Measurements from ENCODE around the gene RCAN1.

RCAN1 gene

DNA sequence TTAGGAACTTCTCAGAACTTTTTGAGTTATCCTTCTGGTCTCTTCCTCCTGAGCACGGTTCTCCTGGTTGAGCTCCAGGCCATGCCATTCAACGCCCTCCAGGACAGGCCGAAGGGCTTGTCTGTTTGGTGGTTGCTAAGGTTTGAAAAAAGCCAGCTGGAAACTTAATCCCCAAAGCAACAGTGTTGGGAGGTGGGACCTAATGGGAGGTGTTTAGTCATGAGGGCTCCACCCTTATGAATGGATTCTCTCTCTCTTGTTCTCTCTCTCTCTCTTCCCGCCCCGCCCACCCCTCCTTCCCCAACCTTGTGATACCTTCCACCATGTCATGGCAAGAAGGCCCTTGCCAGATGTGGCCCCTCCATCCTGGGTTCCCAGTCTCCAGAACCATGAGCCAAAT, 103.7 kb downstream of the RCAN1 start:
- no peak overlapping the region for H4K12ac ChIP-seq (ENCODE audit: low read depth, low read length)
- no peak overlapping the region for H3K18ac ChIP-seq (ENCODE audit: low read length)
- no peak overlapping the region for H2BK12ac ChIP-seq (ENCODE audit: low read length)
- no peak overlapping the region for H3K4ac ChIP-seq (ENCODE audit: low read depth, low read length)
- H3K23ac ChIP-seq (ENCODE audit: low read length): no peak overlapping the region
- no peaks in the 10 kb centered on the region for H3K4me1 ChIP-seq (ENCODE audit: control insufficient read depth in 1 of 2, insufficient read depth in 2 of 2, low read length in 2 of 2)
- no peak overlapping the region for H3K9ac ChIP-seq (ENCODE audit: low read length)
- no peak overlapping the region for H4K91ac ChIP-seq (ENCODE audit: low read depth, low read length)
- no peak for DNase-seq
- H3K36me3 ChIP-seq (ENCODE audit: control insufficient read depth in 1 of 2, insufficient read depth in 2 of 2, low read length in 2 of 2): no peaks in the 10 kb centered on the region
- H2AK5ac ChIP-seq (ENCODE audit: low read length): no peak overlapping the region
- peaks cover 2% of the 10 kb centered on the region for H3K79me1 ChIP-seq (ENCODE audit: low read length)
- H3K27ac ChIP-seq (ENCODE audit: low read depth, low read length): no peak overlapping the region
- no peak overlapping the region for H4K8ac ChIP-seq (ENCODE audit: low read depth, low read length)
- H2AFZ ChIP-seq (ENCODE audit: insufficient read depth, low read length, poor library complexity): no peak overlapping the region
- no peaks in the 10 kb centered on the region for H3K9me3 ChIP-seq (ENCODE audit: insufficient read depth, low read depth, low read length)
- H3K4me3 ChIP-seq (ENCODE audit: low read depth, low read length): no peak overlapping the region
- H3K4me2 ChIP-seq (ENCODE audit: low read length): no peak overlapping the region
- WGBS (ENCODE audit: extremely low coverage, insufficient coverage, insufficient read length): no CpG with 5 or more reads among the region's 5 CpGs
- H3K79me2 ChIP-seq (ENCODE audit: control insufficient read depth, insufficient read depth, low read length, poor library complexity): no peaks in the 10 kb centered on the region
- H3K14ac ChIP-seq (ENCODE audit: low read length): no peak overlapping the region
- H3K27me3 ChIP-seq (ENCODE audit: insufficient read depth, low read length): no peaks in the 10 kb centered on the region
- H2BK5ac ChIP-seq (ENCODE audit: low read depth, low read length, poor library complexity): no peak overlapping the region
- H2BK120ac ChIP-seq (ENCODE audit: insufficient read depth, low read length, poor library complexity): no peak overlapping the region

DNA sequence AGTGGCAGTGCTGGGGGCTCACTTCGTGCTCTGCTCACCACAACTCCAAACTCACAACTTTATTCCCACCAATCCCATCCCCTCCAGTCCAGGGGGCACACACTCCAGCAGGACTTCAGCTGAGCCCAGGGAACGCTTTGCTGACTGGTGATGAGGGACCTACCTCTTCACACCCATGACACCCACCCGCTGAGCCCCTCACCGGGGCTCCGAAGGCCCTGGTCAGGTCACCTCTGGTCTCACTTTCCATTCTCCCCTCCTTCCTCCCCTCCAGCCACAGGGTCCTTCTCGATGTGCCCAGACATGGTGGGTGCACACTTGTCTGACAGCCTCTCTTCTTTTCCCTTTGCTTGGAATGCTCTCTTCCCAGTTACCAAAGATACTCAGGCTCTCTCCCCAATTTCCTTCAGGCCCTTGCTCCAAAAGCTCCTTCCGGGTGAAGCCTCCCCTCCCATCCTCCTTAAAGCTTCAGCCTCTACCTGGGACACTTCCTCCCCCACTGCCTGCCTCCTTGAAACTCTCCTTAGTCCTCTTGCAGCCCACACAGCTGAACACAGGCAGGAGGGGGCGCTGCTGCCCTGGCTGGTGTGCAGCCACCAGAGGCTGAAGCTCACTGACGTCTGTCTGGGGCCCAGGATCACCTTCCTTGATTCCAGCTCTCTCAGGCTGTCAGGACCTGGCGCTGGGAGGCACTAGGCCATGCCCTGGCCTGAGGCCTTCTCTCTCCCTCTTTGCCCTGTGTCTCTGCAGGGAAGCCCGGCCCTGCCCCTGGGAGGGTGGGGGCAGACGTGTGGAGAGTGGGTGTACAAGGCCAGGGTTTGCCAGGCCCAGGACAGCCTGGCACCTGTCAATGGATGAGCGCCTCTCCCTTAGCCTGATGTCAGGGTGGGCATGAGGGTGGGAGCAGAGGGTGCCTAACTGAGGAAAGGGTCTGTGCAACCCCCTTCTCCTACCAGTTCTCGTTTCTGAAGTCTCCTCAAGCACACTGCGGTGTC, 104.5 kb downstream of the RCAN1 start:
- no peaks in the 10 kb centered on the region for H3K79me2 ChIP-seq (ENCODE audit: control insufficient read depth, insufficient read depth, low read length, poor library complexity)
- no peak overlapping the region for H2AK5ac ChIP-seq (ENCODE audit: low read length)
- no peaks in the 10 kb centered on the region for H3K36me3 ChIP-seq (ENCODE audit: control insufficient read depth in 1 of 2, insufficient read depth in 2 of 2, low read length in 2 of 2)
- H4K12ac ChIP-seq (ENCODE audit: low read depth, low read length): no peak overlapping the region
- no peak overlapping the region for H3K9ac ChIP-seq (ENCODE audit: low read length)
- no peak overlapping the region for H2BK5ac ChIP-seq (ENCODE audit: low read depth, low read length, poor library complexity)
- no peak overlapping the region for H3K4me2 ChIP-seq (ENCODE audit: low read length)
- no peak overlapping the region for H2AFZ ChIP-seq (ENCODE audit: insufficient read depth, low read length, poor library complexity)
- WGBS (ENCODE audit: extremely low coverage, insufficient coverage, insufficient read length): no CpG with 5 or more reads among the region's 15 CpGs
- H2BK120ac ChIP-seq (ENCODE audit: insufficient read depth, low read length, poor library complexity): no peak overlapping the region
- no peak overlapping the region for H3K14ac ChIP-seq (ENCODE audit: low read length)
- no peak overlapping the region for H3K4ac ChIP-seq (ENCODE audit: low read depth, low read length)
- H4K8ac ChIP-seq (ENCODE audit: low read depth, low read length): no peak overlapping the region
- no peak overlapping the region for H3K27ac ChIP-seq (ENCODE audit: low read depth, low read length)
- DNase-seq: peak; percentile 77 to 85
- no peak overlapping the region for H3K4me3 ChIP-seq (ENCODE audit: low read depth, low read length)
- no peaks in the 10 kb centered on the region for H3K4me1 ChIP-seq (ENCODE audit: control insufficient read depth in 1 of 2, insufficient read depth in 2 of 2, low read length in 2 of 2)
- no peak overlapping the region for H3K23ac ChIP-seq (ENCODE audit: low read length)
- H3K27me3 ChIP-seq (ENCODE audit: insufficient read depth, low read length): no peaks in the 10 kb centered on the region
- peaks cover 2% of the 10 kb centered on the region for H3K79me1 ChIP-seq (ENCODE audit: low read length)
- no peaks in the 10 kb centered on the region for H3K9me3 ChIP-seq (ENCODE audit: insufficient read depth, low read depth, low read length)
- H3K18ac ChIP-seq (ENCODE audit: low read length): no peak overlapping the region
- H4K91ac ChIP-seq (ENCODE audit: low read depth, low read length): peak overlapping the region; percentile 8
- peak overlapping the region; percentile 5 for H2BK12ac ChIP-seq (ENCODE audit: low read length)

DNA sequence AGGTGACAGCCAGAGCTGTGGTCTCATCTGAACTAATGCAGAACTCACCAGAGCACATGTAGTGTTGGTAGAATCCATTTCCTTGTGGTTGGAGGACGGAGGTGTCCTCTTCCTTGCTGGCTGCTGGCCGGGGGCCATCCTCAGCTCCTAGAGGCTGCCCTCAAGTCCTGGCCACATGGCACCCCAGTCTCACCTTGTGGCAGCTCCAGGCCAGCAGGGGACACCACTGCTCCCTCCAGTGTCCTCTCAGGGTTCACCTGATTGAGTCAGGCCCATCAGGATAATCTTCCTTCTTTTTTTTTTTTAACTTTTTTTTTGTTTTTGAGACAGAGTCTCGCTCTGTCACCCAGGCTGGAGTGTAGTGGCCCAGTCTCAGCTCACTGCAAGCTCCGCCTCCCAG, 105.8 kb downstream of the RCAN1 start:
- H4K8ac ChIP-seq (ENCODE audit: low read depth, low read length): no peak overlapping the region
- no CpG with 5 or more reads among the region's 4 CpGs for WGBS (ENCODE audit: extremely low coverage, insufficient coverage, insufficient read length)
- no peak overlapping the region for H4K12ac ChIP-seq (ENCODE audit: low read depth, low read length)

DNA sequence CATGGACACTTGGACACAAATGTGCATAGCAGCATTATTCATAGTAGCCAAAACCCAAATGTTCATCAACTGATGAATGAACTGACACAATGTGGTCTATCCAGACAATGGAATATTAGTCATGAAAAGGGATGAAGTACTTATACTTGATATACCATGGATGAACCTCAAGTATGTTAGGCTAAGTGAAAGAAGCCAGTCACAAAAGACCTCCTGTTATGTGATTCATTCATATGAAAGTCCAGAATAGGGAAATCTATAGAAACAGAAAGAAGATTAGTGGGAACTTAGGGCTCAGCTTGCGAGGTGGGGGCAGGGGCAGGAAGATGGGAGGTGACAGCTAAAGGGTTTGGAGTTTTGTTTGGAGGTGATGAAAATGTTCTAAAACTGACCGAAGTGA, 110.3 kb downstream of the RCAN1 start:
- Histone ChIP-seq H3K9me3 (ENCODE audit: insufficient read depth, low read depth, low read length) (peaks cover 1% of the 10 kb centered on the region), H3K79me2 (ENCODE audit: control insufficient read depth, insufficient read depth, low read length, poor library complexity) (no peaks in the 10 kb centered on the region), H3K27me3 (ENCODE audit: insufficient read depth, low read length) (no peaks in the 10 kb centered on the region), H3K9ac (ENCODE audit: low read length) (no peak overlapping the region), H3K18ac (ENCODE audit: low read length) (no peak overlapping the region), H3K23ac (ENCODE audit: low read length) (no peak overlapping the region), H3K79me1 (ENCODE audit: low read length) (no peaks in the 10 kb centered on the region), H2AFZ (ENCODE audit: insufficient read depth, low read length, poor library complexity) (no peak overlapping the region), H2BK12ac (ENCODE audit: low read length) (no peak overlapping the region), H3K27ac (ENCODE audit: low read depth, low read length) (no peak overlapping the region), H3K36me3 (ENCODE audit: control insufficient read depth in 1 of 2, insufficient read depth in 2 of 2, low read length in 2 of 2) (no peaks in the 10 kb centered on the region), H3K4me3 (ENCODE audit: low read depth, low read length) (no peak overlapping the region), H3K14ac (ENCODE audit: low read length) (no peak overlapping the region), H4K8ac (ENCODE audit: low read depth, low read length) (no peak overlapping the region), H2BK5ac (ENCODE audit: low read depth, low read length, poor library complexity) (no peak overlapping the region), H2AK5ac (ENCODE audit: low read length) (no peak overlapping the region), H4K91ac (ENCODE audit: low read depth, low read length) (no peak overlapping the region), H3K4me1 (ENCODE audit: control insufficient read depth in 1 of 2, insufficient read depth in 2 of 2, low read length in 2 of 2) (no peaks in the 10 kb centered on the region), H2BK120ac (ENCODE audit: insufficient read depth, low read length, poor library complexity) (no peak overlapping the region), H3K4ac (ENCODE audit: low read depth, low read length) (no peak overlapping the region), H3K4me2 (ENCODE audit: low read length) (no peak overlapping the region), H4K12ac (ENCODE audit: low read depth, low read length) (no peak overlapping the region)
- DNase-seq: no peak
- WGBS (ENCODE audit: extremely low coverage, insufficient coverage, insufficient read length): no CpG with 5 or more reads among the region's 2 CpGs

More for the DNA sequence above, 105.8 kb downstream of the RCAN1 start:
- Histone ChIP-seq H3K4ac (ENCODE audit: low read depth, low read length) (no peak overlapping the region), H2BK120ac (ENCODE audit: insufficient read depth, low read length, poor library complexity) (no peak overlapping the region), H3K9me3 (ENCODE audit: insufficient read depth, low read depth, low read length) (peaks cover 1% of the 10 kb centered on the region), H3K79me1 (ENCODE audit: low read length) (peaks cover 2% of the 10 kb centered on the region), H3K4me2 (ENCODE audit: low read length) (no peak overlapping the region), H3K4me1 (ENCODE audit: control insufficient read depth in 1 of 2, insufficient read depth in 2 of 2, low read length in 2 of 2) (no peaks in the 10 kb centered on the region), H3K27ac (ENCODE audit: low read depth, low read length) (no peak overlapping the region), H2BK5ac (ENCODE audit: low read depth, low read length, poor library complexity) (no peak overlapping the region), H2AFZ (ENCODE audit: insufficient read depth, low read length, poor library complexity) (no peak overlapping the region), H3K14ac (ENCODE audit: low read length) (no peak overlapping the region), H4K91ac (ENCODE audit: low read depth, low read length) (peak overlapping the region; percentile 35), H3K36me3 (ENCODE audit: control insufficient read depth in 1 of 2, insufficient read depth in 2 of 2, low read length in 2 of 2) (no peaks in the 10 kb centered on the region), H3K23ac (ENCODE audit: low read length) (no peak overlapping the region), H3K18ac (ENCODE audit: low read length) (no peak overlapping the region), H3K79me2 (ENCODE audit: control insufficient read depth, insufficient read depth, low read length, poor library complexity) (no peaks in the 10 kb centered on the region), H3K4me3 (ENCODE audit: low read depth, low read length) (no peak overlapping the region), H2BK12ac (ENCODE audit: low read length) (no peak overlapping the region), H3K9ac (ENCODE audit: low read length) (no peak overlapping the region), H3K27me3 (ENCODE audit: insufficient read depth, low read length) (no peaks in the 10 kb centered on the region), H2AK5ac (ENCODE audit: low read length) (peak overlapping the region; percentile 76)
- no peak for DNase-seq

Measured in trophoblast cell (in vitro differentiated cells and primary cell).